Measurements from ENCODE around the gene PCDHGC3. TPM values are rescaled to one million over a fixed set of nuclear protein-coding genes. Genes with fewer than 3 reads are reported as not detected.
A peak's percentile ranks its signal among the peaks of the same experiment; 100 is the strongest.

The PCDHGC3 gene
- polyA plus RNA-seq, 1 of the 3 experiments (the other 2 are of a cell fraction): 97.0 TPM

DNA sequence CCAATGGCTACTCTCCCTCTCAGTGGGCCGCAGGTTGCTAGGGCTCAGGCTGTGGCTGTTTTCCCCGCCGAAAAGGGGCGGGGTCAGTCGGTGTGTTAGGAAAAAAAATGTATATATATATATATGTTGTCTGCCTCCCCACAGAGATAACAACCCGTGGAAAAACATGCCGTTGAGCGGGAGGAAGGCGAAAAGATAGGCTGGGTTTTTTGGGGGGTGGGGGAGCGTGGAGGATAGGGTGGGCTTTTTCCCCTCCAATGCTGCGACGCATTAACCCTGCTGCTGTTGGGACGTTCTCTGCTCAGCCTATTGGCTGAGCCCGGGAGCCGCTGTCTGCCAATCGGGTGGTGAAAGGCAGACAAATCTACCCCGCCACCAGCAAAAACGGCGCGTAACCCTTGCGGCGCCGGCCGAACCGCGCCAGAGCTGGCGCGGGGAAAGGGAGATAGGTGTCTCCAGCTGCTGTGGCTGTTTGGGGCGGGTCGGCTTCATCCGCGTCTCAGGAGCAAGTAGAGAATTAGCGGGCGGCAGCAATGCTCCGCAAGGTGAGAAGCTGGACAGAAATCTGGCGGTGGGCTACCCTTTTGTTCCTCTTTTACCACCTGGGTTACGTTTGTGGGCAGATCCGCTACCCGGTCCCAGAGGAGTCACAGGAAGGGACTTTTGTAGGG is 9.0 kb downstream of the PCDHGC3 start, which contains the start of gene PCDHGC4:
TSS of gene PCDHGC4 (plus strand) at position 390 of the 671 bp plus-strand sequence. CDS start at position 534, 144 bp downstream.
- Histone ChIP-seq H3K36me3 (replicated peaks in 1 of 2; ENCODE audit: control insufficient read depth in 1 of 2, insufficient read depth in 2 of 2, low read length in 1 of 2) (peaks cover 30 to 32% of the 10 kb centered on the region in 2 experiments), H3K9me2 (no peaks in the 10 kb centered on the region), H3K27ac (ENCODE audit: low read depth in 2 of 2, low read length in 1 of 2) (peak within 1 kb of the TSS; percentile 11 to 91; a peak in 3 of 4 replicates), H3K4me3 (ENCODE audit: low read depth in 2 of 2, low read length in 1 of 2) (peak within 1 kb of the TSS in 1 of 2 experiments; percentile 42; a peak in 2 of 4 replicates), H2AFZ (ENCODE audit: low read depth) (no peak within 1 kb of the TSS), H3K79me2 (ENCODE audit: insufficient read depth) (peaks cover 88% of the 10 kb centered on the region), H3K4me1 (ENCODE audit: control insufficient read depth in 1 of 2, insufficient read depth in 2 of 2, low read depth in 1 of 2, low read length in 1 of 2) (peaks cover 30 to 44% of the 10 kb centered on the region in 2 experiments), H3K4me2 (peak within 1 kb of the TSS; percentile 49; the same call in 1 of the 2 replicates), H3F3A (replicated peaks; ENCODE audit: insufficient read depth) (peaks cover 9% of the 10 kb centered on the region), H3K9me3 (no peaks in the 10 kb centered on the region), H4K20me1 (ENCODE audit: insufficient read depth) (peaks cover 57% of the 10 kb centered on the region; the same call in 1 of the 2 replicates), H3K27me3 (ENCODE audit: insufficient read depth) (no peaks in the 10 kb centered on the region), H3K9ac (no peak within 1 kb of the TSS)
- CTCF ChIA-PET: interaction anchor here (1.0 to 7.9 kb wide), 11 partner anchors 9 to 643 kb away, joined by 3 to 75 read pairs (median 7); partner anchors contain the start of genes PCDHA8, PCDHGA7 and PCDHGC3
- WGBS (ENCODE audit: low lambda C conversion rate): 41% methylated on average over 29 of the region's 39 CpGs
- DNase-seq: peak; percentile 91
- POLR2A ChIA-PET: interaction anchor here (0.5 to 3.3 kb wide), 8 partner anchors 9 to 73 kb away, joined by 3 to 14 read pairs (median 5); partner anchors contain the start of gene PCDHGC3
- TF ChIP-seq TEAD4 (IDR thresholded peaks at IDR 0.05; ENCODE audit: borderline replicate concordance, insufficient read depth): no peak
- no peak for TF ChIP-seq IRF3 (IDR thresholded peaks at IDR 0.05; ENCODE audit: low read depth, low read length)
- TF ChIP-seq USF1 (IDR thresholded peaks at IDR 0.05; ENCODE audit: borderline replicate concordance, low read depth): no peak
- TF ChIP-seq GABPA (IDR thresholded peaks at IDR 0.05; ENCODE audit: low read depth): no peak
- no peak for TF ChIP-seq RXRA (IDR thresholded peaks at IDR 0.05; ENCODE audit: borderline replicate concordance, low read depth)
- TF ChIP-seq RCOR1 (IDR thresholded peaks at IDR 0.05; ENCODE audit: low read length): no peak
- no peak for TF ChIP-seq JUND (IDR thresholded peaks at IDR 0.05)
- no peak for TF ChIP-seq EZH2phosphoT487 (IDR thresholded peaks at IDR 0.05; ENCODE audit: borderline replicate concordance, low read depth)
- TF ChIP-seq POLR2AphosphoS5 (IDR thresholded peaks at IDR 0.05; ENCODE audit: low read depth, low read length): no peak
- no peak for TF ChIP-seq YY1 (IDR thresholded peaks at IDR 0.05; ENCODE audit: low read depth)
- TF ChIP-seq TAF1 (IDR thresholded peaks at IDR 0.05; ENCODE audit: borderline replicate concordance, low read depth, low read length): no peak
- TF ChIP-seq ELF1 (IDR thresholded peaks at IDR 0.05): no peak
- 0 out of 2 replicates have a peak, but pooled peaks have one; percentile 2 for TF ChIP-seq RAD21 (IDR thresholded peaks at IDR 0.05; ENCODE audit: low read length)
- TF ChIP-seq FOSL2 (IDR thresholded peaks at IDR 0.05; ENCODE audit: borderline replicate concordance, low read depth): no peak
- TF ChIP-seq FOXJ3 (CRISPR knock-in tag; IDR thresholded peaks at IDR 0.05): no peak
- TF ChIP-seq SMC3 (IDR thresholded peaks at IDR 0.05; ENCODE audit: low read depth, low read length): peak; percentile 6; the same call in 1 of the 2 replicates
- TF ChIP-seq, protein P1, sequence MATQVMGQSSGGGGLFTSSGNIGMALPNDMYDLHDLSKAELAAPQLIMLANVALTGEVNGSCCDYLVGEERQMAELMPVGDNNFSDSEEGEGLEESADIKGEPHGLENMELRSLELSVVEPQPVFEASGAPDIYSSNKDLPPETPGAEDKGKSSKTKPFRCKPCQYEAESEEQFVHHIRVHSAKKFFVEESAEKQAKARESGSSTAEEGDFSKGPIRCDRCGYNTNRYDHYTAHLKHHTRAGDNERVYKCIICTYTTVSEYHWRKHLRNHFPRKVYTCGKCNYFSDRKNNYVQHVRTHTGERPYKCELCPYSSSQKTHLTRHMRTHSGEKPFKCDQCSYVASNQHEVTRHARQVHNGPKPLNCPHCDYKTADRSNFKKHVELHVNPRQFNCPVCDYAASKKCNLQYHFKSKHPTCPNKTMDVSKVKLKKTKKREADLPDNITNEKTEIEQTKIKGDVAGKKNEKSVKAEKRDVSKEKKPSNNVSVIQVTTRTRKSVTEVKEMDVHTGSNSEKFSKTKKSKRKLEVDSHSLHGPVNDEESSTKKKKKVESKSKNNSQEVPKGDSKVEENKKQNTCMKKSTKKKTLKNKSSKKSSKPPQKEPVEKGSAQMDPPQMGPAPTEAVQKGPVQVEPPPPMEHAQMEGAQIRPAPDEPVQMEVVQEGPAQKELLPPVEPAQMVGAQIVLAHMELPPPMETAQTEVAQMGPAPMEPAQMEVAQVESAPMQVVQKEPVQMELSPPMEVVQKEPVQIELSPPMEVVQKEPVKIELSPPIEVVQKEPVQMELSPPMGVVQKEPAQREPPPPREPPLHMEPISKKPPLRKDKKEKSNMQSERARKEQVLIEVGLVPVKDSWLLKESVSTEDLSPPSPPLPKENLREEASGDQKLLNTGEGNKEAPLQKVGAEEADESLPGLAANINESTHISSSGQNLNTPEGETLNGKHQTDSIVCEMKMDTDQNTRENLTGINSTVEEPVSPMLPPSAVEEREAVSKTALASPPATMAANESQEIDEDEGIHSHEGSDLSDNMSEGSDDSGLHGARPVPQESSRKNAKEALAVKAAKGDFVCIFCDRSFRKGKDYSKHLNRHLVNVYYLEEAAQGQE (IDR thresholded peaks at IDR 0.05; ENCODE audit: low read depth, low read length): no peak
- TF ChIP-seq FOXM1 (IDR thresholded peaks at IDR 0.05; ENCODE audit: low read depth): no peak
- TF ChIP-seq MXI1 (IDR thresholded peaks at IDR 0.05; ENCODE audit: low read depth, low read length): no peak; the same call in 1 of the 2 replicates
- no peak for TF ChIP-seq EP300 (IDR thresholded peaks at IDR 0.05; ENCODE audit: borderline replicate concordance in 1 of 2, low read depth in 1 of 2, low read length in 1 of 2)
- TF ChIP-seq RFX5 (IDR thresholded peaks at IDR 0.05; ENCODE audit: low read length): peak; percentile 94
- TF ChIP-seq SIN3A (IDR thresholded peaks at IDR 0.05; ENCODE audit: borderline replicate concordance, low read depth, low read length): no peak
- TF ChIP-seq GATA2 (CRISPR knock-in tag; IDR thresholded peaks at IDR 0.05): peak; percentile 34; the same call in 1 of the 2 replicates
- no peak for TF ChIP-seq ZBTB33 (IDR thresholded peaks at IDR 0.05; ENCODE audit: borderline replicate concordance, low read depth)
